Measurements from ENCODE around the gene BMP5. TPM values are rescaled to one million over a fixed set of nuclear protein-coding genes. Genes with fewer than 3 reads are reported as not detected.

BMP5 gene
- total and polyA plus RNA-seq, 2 of the 13 experiments (the other 11 are each of a cell fraction or from before 2014, with no cell fraction given) = not detected

DNA sequence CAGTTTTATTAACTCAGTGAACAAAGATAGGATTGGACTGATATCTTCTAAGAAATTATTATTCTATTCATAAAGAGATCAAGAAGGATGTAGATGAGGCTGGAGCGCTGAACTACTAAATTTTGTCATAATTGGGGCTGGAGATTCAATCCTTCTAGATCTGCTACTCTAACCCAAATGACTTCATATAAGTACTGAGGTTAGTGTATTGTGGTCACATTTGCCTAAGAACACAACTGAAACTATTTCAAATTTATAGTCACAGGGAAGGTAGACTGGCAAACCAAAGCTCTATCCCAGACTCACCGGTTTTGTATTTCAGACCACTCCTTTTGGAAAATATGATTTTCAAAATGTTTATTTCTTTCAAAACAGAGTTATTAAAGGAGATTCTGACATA, 96.7 kb downstream of the BMP5 start:
- Histone ChIP-seq H3K9me3 (ENCODE audit: low read length) (no peaks in the 10 kb centered on the region), H3K27ac (ENCODE audit: extremely low read length, insufficient read depth, low read length) (no peak overlapping the region), H3K36me3 (replicated peaks in 1 of 2; ENCODE audit: control insufficient read depth in 1 of 2, insufficient read depth in 2 of 2, low read length in 2 of 2) (no peaks in the 10 kb centered on the region), H3K9ac (ENCODE audit: insufficient read depth, low read depth, low read length) (no peak overlapping the region), H3K4me3 (replicated peaks in 1 of 3; ENCODE audit: insufficient read depth in 1 of 3, low read depth in 2 of 3, low read length in 3 of 3) (no peak overlapping the region), H3K4me1 (ENCODE audit: insufficient read depth, low read length) (no peaks in the 10 kb centered on the region), H2AFZ (ENCODE audit: low read length) (no peak overlapping the region), H3K4me2 (ENCODE audit: low read depth, low read length) (no peak overlapping the region), H4K20me1 (ENCODE audit: insufficient read depth, low read length) (no peaks in the 10 kb centered on the region), H3K27me3 (ENCODE audit: control insufficient read depth in 1 of 2, insufficient read depth in 2 of 2, low read length in 2 of 2) (no peaks in the 10 kb centered on the region), H3K79me2 (ENCODE audit: insufficient read depth, low read length) (no peaks in the 10 kb centered on the region)
- FAIRE-seq (no peak), ATAC-seq (no peak), DNase-seq (ENCODE audit: low spot score) (no peak)
- TF ChIP-seq ATF1 (CRISPR knock-in tag; IDR thresholded peaks at IDR 0.05) = no peak
- TF ChIP-seq, protein P1, sequence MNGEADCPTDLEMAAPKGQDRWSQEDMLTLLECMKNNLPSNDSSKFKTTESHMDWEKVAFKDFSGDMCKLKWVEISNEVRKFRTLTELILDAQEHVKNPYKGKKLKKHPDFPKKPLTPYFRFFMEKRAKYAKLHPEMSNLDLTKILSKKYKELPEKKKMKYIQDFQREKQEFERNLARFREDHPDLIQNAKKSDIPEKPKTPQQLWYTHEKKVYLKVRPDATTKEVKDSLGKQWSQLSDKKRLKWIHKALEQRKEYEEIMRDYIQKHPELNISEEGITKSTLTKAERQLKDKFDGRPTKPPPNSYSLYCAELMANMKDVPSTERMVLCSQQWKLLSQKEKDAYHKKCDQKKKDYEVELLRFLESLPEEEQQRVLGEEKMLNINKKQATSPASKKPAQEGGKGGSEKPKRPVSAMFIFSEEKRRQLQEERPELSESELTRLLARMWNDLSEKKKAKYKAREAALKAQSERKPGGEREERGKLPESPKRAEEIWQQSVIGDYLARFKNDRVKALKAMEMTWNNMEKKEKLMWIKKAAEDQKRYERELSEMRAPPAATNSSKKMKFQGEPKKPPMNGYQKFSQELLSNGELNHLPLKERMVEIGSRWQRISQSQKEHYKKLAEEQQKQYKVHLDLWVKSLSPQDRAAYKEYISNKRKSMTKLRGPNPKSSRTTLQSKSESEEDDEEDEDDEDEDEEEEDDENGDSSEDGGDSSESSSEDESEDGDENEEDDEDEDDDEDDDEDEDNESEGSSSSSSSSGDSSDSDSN (CRISPR knock-in tag; IDR thresholded peaks at IDR 0.05) = no peak
- no peak for TF ChIP-seq MEF2D (CRISPR knock-in tag; IDR thresholded peaks at IDR 0.05)
- no peak for TF ChIP-seq FOXO1 (CRISPR knock-in tag; IDR thresholded peaks at IDR 0.05)
- TF ChIP-seq, protein P2, sequence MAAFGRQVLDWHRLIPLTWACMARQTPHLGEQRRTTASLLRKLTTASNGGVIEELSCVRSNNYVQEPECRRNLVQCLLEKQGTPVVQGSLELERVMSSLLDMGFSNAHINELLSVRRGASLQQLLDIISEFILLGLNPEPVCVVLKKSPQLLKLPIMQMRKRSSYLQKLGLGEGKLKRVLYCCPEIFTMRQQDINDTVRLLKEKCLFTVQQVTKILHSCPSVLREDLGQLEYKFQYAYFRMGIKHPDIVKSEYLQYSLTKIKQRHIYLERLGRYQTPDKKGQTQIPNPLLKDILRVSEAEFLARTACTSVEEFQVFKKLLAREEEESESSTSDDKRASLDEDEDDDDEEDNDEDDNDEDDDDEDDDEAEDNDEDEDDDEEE (CRISPR knock-in tag; IDR thresholded peaks at IDR 0.05) = no peak
- TF ChIP-seq NFE2L2 (IDR thresholded peaks at IDR 0.05; ENCODE audit: low read length) = no peak
- TF ChIP-seq ZNF615 (CRISPR knock-in tag; IDR thresholded peaks at IDR 0.05; ENCODE audit: borderline replicate concordance) = no peak
- no peak for TF ChIP-seq ARHGAP35 (CRISPR knock-in tag; IDR thresholded peaks at IDR 0.05; ENCODE audit: borderline replicate concordance)
- TF ChIP-seq, protein P3, sequence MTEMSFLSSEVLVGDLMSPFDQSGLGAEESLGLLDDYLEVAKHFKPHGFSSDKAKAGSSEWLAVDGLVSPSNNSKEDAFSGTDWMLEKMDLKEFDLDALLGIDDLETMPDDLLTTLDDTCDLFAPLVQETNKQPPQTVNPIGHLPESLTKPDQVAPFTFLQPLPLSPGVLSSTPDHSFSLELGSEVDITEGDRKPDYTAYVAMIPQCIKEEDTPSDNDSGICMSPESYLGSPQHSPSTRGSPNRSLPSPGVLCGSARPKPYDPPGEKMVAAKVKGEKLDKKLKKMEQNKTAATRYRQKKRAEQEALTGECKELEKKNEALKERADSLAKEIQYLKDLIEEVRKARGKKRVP (CRISPR knock-in tag; IDR thresholded peaks at IDR 0.05) = no peak
- in situ Hi-C loops (cut with HindIII; ENCODE audit: extremely low pct_ligation_motif_present, low pct_unique_long_range_greater_than_20kb) = loop anchor here (10.0 kb wide), 1 partner anchor 56 kb away; no protein-coding TSS in a partner anchor
- no TSS peak for BruUV-seq (replicated peaks)
- ChIA-PET POLR2A (no interaction called here), CTCF (ENCODE audit: low intra/inter-chr PET ratio, low total read pairs) (no interaction called here)
- WGBS (ENCODE audit: low lambda C conversion rate) = 8% methylated on average over 2 of the region's 2 CpGs
- intact Hi-C loops (cut with micrococcal nuclease; ENCODE audit: unreplicated experiment) = no loop called here
